Vagina (tissue), 2 donors: Measurements from ENCODE around the gene PAPPA.

ENCODE experiments used
- CTCF ChIP-seq, 3 experiments: fragments of 450-650 bp in 2 of 3; fragments of 200-600 bp in 1 of 3; sonication (generic) in 1 of 3; IDR thresholded peaks; one replicate each; pipeline ENCODE4 v1.5.1; 2017 to 2019; ENCODE audit warnings: antibody characterized with exemption in 3 of 3, mild to moderate bottlenecking in 2 of 3, moderate library complexity in 2 of 3
- POLR2A ChIP-seq, 2 donors: fragments of 450-650 bp; IDR thresholded peaks; one replicate each; pipeline ENCODE4 v1.6.1; 2017; ENCODE audit warnings: antibody characterized with exemption in 2 of 2, mild to moderate bottlenecking in 2 of 2, moderate library complexity in 2 of 2
- POLR2AphosphoS5 ChIP-seq, 2 donors: sonication (generic); formaldehyde crosslinking; IDR thresholded peaks; one replicate each; pipeline ENCODE4 v1.9.0; 2017; ENCODE audit warnings: antibody characterized with exemption in 2 of 2, mild to moderate bottlenecking in 2 of 2, low read depth in 1 of 2; ENCODE audit not compliant: insufficient read depth in 1 of 2

GRCh38 chr9:116269250-116269649, 115.7 kb downstream of the PAPPA start:
- no peak for TF ChIP-seq CTCF (IDR thresholded peaks at IDR 0.05)
- TF ChIP-seq POLR2AphosphoS5 (IDR thresholded peaks at IDR 0.05; ENCODE audit: insufficient read depth in 1 of 2, low read depth in 1 of 2), result no peak
- no peak for TF ChIP-seq POLR2A (IDR thresholded peaks at IDR 0.05)
